Thyroid gland (tissue), 4 donors: ENCODE measurements around the gene CACNB4.

Source experiments
- POLR2A ChIP-seq, 2 donors: fragments of 450-650 bp; IDR thresholded peaks; one replicate each; pipeline ENCODE4 v1.6.1; 2017; ENCODE audit warnings: antibody characterized with exemption in 2 of 2, mild to moderate bottlenecking in 2 of 2, moderate library complexity in 1 of 2
- TF ChIP-seq, protein P1 (sequence below), 6 experiments: fragments of 200-600 bp in 3 of 6; fragments of 450-650 bp in 3 of 6; sonication (generic) in 3 of 6; IDR thresholded peaks; one replicate each; pipeline ENCODE4 v1.5.1; 2016 to 2019; ENCODE audit warnings: antibody characterized with exemption in 6 of 6, mild to moderate bottlenecking in 2 of 6, inconsistent platforms in 1 of 6, moderate library complexity in 1 of 6

DNA sequence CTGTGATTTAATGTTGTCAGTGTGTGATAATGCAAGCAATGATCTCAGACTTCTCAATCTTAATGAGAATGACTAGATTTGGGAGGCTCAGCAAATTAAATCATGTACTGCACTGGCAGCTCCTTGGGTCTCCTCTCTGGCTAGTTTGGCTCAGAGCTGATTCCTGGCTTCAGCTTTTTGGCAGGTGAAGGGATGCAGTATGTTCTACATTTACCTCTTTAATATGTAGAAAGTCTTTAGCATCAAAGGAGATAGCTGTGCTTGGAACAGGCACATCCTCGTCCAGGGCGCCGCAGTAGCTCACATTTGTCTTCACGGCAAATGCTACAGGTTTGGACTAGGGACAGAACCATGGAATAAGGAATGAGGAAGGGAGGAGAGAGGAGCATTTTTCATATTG lies 218.3 kb downstream of the CACNB4 start:
- TF ChIP-seq, protein P1, sequence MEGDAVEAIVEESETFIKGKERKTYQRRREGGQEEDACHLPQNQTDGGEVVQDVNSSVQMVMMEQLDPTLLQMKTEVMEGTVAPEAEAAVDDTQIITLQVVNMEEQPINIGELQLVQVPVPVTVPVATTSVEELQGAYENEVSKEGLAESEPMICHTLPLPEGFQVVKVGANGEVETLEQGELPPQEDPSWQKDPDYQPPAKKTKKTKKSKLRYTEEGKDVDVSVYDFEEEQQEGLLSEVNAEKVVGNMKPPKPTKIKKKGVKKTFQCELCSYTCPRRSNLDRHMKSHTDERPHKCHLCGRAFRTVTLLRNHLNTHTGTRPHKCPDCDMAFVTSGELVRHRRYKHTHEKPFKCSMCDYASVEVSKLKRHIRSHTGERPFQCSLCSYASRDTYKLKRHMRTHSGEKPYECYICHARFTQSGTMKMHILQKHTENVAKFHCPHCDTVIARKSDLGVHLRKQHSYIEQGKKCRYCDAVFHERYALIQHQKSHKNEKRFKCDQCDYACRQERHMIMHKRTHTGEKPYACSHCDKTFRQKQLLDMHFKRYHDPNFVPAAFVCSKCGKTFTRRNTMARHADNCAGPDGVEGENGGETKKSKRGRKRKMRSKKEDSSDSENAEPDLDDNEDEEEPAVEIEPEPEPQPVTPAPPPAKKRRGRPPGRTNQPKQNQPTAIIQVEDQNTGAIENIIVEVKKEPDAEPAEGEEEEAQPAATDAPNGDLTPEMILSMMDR (IDR thresholded peaks at IDR 0.05), result no peak
- no peak for TF ChIP-seq POLR2A (IDR thresholded peaks at IDR 0.05)
